Effector memory CD8-positive, alpha-beta T cell (primary cell): ENCODE results near the gene CTCFL.

Source experiments
- ATAC-seq: fragments of 150-1000 bp; cut with Tn5 transposase; replicated peaks from 2 replicates; pipeline ENCODE4 v1.10.0; 2021; ENCODE audit warnings: mild to moderate bottlenecking, moderate library complexity
- DNase-seq, 3 experiments: peaks; one replicate each; pipeline ENCODE4 v3.0.0; 2021
- H3K27ac Mint-ChIP-seq, 2 donors: one replicate each; pipeline ENCODE4 v1.8.0; 2022; ENCODE audit warnings: mild to moderate bottlenecking in 2 of 2, mixed read lengths in 2 of 2, moderate library complexity in 2 of 2
- H3K27me3 Mint-ChIP-seq, 2 donors: one replicate each; pipeline ENCODE4 v1.8.0; 2022; ENCODE audit warnings: mixed read lengths in 2 of 2
- H3K36me3 Mint-ChIP-seq: one replicate; pipeline ENCODE4 v1.8.0; 2022; ENCODE audit warnings: mild to moderate bottlenecking, moderate library complexity, mixed read lengths; ENCODE audit not compliant: insufficient read depth
- H3K4me1 Mint-ChIP-seq, 2 donors: one replicate each; pipeline ENCODE4 v1.8.0; 2022; ENCODE audit warnings: low read depth in 2 of 2, mixed read lengths in 2 of 2
- H3K4me3 Mint-ChIP-seq, 2 donors: one replicate each; pipeline ENCODE4 v1.8.0; 2022; ENCODE audit warnings: mild to moderate bottlenecking in 2 of 2, mixed read lengths in 2 of 2, moderate library complexity in 2 of 2
- H3K9me3 Mint-ChIP-seq, 2 donors: one replicate each; pipeline ENCODE4 v1.8.0; 2022; ENCODE audit warnings: mixed read lengths in 2 of 2

CTCFL gene

DNA sequence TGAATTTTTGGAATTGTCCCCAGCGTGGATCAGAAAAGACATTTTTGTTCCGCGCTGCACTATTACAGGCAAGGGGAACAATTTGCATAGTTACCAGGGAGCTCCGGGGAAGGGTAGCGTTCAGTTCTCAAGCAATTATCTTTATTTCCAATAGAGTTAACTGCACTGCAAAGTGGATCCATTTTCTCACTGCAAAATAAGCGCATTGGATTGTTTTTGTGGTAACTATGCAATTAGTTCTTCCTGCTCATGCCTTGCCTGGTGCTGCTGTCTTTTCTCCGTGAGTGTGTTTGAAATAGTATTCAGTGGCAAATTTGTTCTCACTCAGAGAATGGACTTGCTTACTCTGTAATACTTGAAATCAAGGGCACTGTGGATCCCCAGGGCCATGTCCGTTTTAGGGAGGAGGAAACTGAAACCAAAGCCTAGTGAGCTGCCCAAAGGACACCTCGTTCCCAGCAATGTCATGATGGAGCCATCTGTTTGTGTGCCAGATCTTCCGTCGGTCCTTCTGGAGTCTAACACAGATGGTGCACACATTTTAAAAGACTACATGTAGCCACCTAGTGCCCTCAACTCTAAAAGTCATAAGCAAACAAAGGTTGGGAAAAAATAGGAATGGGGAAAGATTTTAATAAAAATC, 28.6 kb upstream of the CTCFL start:
- peaks cover 36 to 80% of the 10 kb centered on the region in 2 donors for H3K27me3 Mint-ChIP-seq
- no peak for ATAC-seq
- H3K4me1 Mint-ChIP-seq, result no peaks in the 10 kb centered on the region
- H3K36me3 Mint-ChIP-seq, result no peaks in the 10 kb centered on the region
- no peak overlapping the region for H3K4me3 Mint-ChIP-seq
- H3K9me3 Mint-ChIP-seq, result no peaks in the 10 kb centered on the region
- no peak for DNase-seq
- H3K27ac Mint-ChIP-seq, result no peak overlapping the region

DNA sequence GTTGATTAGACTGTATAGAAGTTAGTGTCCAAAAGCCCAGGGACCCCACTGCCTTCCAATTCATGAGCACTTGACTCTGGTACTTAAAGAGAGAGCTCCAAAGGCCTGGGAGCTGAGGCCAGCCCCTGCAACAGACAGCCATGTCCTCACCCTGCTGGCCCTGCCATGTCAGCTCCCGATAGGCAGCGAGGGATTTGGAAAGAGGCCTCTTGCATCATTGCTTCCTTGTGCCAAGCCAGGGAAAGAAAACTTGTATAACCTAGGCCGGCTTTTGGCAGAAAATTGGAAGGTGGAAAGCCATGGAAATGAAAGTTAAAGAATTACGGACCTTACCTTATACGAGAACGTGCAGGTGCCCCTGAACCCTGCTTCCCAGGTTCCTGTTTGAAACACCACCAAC, 27.5 kb upstream of the CTCFL start:
- Mint-ChIP-seq H3K27me3 (peaks cover 32 to 80% of the 10 kb centered on the region in 2 donors), H3K27ac (no peak overlapping the region), H3K9me3 (no peaks in the 10 kb centered on the region)

GRCh38 chr20:57548177-57549058, 23.5 kb upstream of the CTCFL start:
- Mint-ChIP-seq H3K4me3 (no peak overlapping the region), H3K27me3 (peaks cover 44 to 67% of the 10 kb centered on the region in 2 donors), H3K4me1 (no peaks in the 10 kb centered on the region), H3K9me3 (no peaks in the 10 kb centered on the region), H3K36me3 (no peaks in the 10 kb centered on the region), H3K27ac (no peak overlapping the region)
- ATAC-seq, result no peak
- DNase-seq, result no peak

More for the DNA sequence above, 27.5 kb upstream of the CTCFL start:
- H3K36me3 Mint-ChIP-seq, result no peaks in the 10 kb centered on the region
- DNase-seq (no peak), ATAC-seq (no peak)
- H3K4me1 Mint-ChIP-seq, result no peaks in the 10 kb centered on the region
- H3K4me3 Mint-ChIP-seq, result no peak overlapping the region

GRCh38 chr20:57546956-57547649, 22.2 kb upstream of the CTCFL start:
- DNase-seq (no peak), ATAC-seq (no peak)
- no peaks in the 10 kb centered on the region for H3K36me3 Mint-ChIP-seq
- no peaks in the 10 kb centered on the region for H3K9me3 Mint-ChIP-seq
- H3K27me3 Mint-ChIP-seq, result peaks cover 44 to 63% of the 10 kb centered on the region in 2 donors
- no peaks in the 10 kb centered on the region for H3K4me1 Mint-ChIP-seq
- H3K4me3 Mint-ChIP-seq, result no peak overlapping the region
- no peak overlapping the region for H3K27ac Mint-ChIP-seq

DNA sequence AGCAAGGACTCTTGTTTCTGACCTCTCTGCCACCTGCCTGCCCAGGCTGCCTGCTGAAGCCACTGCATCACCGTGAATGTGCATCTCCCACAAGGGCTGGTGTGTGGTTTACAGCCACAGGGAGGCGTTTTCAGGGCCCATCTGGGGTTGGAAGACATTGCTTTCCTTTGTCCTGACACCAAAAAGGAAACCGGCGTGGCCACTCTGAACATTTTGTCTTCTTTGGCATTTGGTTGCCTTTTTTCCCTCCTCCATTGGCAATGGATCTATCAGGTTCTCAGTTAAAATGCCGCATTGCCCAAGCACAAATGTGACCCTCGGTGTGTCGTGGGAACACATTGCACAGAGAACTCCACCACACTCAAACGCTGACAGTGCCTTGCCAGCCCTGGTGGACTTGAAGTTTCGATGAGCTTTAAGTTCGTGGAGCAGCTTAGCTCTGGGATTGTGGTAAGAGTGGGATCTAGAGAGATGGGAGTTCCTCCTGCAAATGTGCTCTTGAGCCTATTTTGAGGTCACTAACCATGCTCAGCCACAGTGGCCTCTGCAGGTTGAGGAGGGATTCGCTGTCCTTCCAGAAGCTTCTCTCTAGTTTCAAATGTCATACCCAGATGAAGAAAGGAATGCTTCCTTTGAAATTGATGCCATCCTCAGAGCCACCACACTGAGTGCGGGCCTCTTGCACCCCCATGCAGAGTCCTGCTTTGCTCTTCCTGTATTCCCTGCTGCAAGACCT, 21.2 kb upstream of the CTCFL start:
- ATAC-seq (no peak), DNase-seq (no peak)
- no peaks in the 10 kb centered on the region for H3K36me3 Mint-ChIP-seq
- no peaks in the 10 kb centered on the region for H3K9me3 Mint-ChIP-seq
- H3K4me3 Mint-ChIP-seq, result no peak overlapping the region
- H3K4me1 Mint-ChIP-seq, result no peaks in the 10 kb centered on the region
- H3K27ac Mint-ChIP-seq, result no peak overlapping the region
- peaks cover 48 to 63% of the 10 kb centered on the region in 2 donors for H3K27me3 Mint-ChIP-seq

- Mint-ChIP-seq H3K27me3 (peaks cover 54 to 68% of the 10 kb centered on the region in 2 donors), H3K4me3 (no peak overlapping the region), H3K9me3 (no peaks in the 10 kb centered on the region), H3K4me1 (no peaks in the 10 kb centered on the region), H3K27ac (no peak overlapping the region), H3K36me3 (no peaks in the 10 kb centered on the region)
- ATAC-seq (no peak), DNase-seq (no peak)
These were observed 20.1 kb upstream of the CTCFL start for GRCh38 chr20:57544838-57545564.

DNA sequence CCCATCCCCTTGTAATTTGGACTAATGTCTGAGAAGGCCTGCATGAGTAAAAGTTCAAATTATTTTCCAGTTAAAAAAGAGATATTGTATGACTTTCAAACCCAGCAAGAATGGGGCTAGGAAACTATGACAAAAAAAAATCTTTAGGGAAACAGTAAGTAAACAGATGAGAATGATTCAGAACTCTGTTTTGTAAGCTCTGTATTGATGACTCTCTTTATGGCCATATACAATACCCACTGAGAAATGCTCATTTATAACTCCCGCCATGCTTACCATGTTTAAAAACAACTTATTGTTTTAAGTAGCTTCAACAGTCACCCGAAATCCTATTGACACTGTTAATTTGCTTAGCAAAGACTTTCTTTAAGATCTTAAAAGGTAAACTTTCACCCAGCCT, 18.8 kb upstream of the CTCFL start:
- no peaks in the 10 kb centered on the region for H3K4me1 Mint-ChIP-seq
- H3K36me3 Mint-ChIP-seq, result no peaks in the 10 kb centered on the region
- DNase-seq (no peak), ATAC-seq (no peak)
- H3K4me3 Mint-ChIP-seq, result no peak overlapping the region
- H3K27ac Mint-ChIP-seq, result no peak overlapping the region
- H3K9me3 Mint-ChIP-seq, result peaks cover 0 to 7% of the 10 kb centered on the region in 2 donors
- H3K27me3 Mint-ChIP-seq, result peaks cover 55 to 68% of the 10 kb centered on the region in 2 donors

DNA sequence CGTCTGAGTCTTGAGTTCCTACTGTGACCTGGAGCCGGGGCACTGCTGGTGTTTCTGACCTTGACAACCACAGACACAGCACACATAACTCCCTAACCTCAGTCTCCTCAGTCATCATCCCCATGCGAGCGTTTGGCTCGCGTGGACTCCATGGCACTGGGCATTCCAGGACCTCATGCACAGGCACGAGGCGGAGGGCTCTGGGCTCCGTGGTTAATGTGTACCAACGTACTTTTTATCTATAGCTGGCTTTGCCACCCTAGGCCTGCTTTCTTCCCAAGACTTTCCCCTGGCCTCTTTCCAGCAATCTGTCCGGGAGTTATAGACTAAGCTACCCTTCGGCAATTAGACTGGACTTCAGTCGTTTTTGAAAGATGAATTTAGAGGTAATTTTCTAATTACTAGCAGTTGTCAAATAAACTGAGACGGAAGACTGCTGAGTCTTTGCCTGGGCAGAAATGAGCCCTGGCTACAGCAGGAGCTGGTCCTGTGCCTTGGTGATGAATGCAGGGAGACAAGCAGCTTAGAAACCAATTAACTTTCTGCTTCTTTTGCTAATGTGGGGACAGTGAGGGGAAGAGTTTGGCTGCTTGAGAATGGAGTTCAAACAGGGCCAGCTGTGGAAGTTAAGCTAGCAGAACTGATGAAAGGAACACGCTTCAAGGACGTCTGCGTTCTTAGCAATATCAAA, 16.1 kb upstream of the CTCFL start:
- no peak overlapping the region for H3K27ac Mint-ChIP-seq
- H3K36me3 Mint-ChIP-seq, result no peaks in the 10 kb centered on the region
- H3K9me3 Mint-ChIP-seq, result peaks cover 0 to 7% of the 10 kb centered on the region in 2 donors
- H3K4me3 Mint-ChIP-seq, result no peak overlapping the region
- DNase-seq, result no peak
- ATAC-seq, result no peak
- no peaks in the 10 kb centered on the region for H3K4me1 Mint-ChIP-seq
- H3K27me3 Mint-ChIP-seq, result peaks cover 64 to 68% of the 10 kb centered on the region in 2 donors

DNA sequence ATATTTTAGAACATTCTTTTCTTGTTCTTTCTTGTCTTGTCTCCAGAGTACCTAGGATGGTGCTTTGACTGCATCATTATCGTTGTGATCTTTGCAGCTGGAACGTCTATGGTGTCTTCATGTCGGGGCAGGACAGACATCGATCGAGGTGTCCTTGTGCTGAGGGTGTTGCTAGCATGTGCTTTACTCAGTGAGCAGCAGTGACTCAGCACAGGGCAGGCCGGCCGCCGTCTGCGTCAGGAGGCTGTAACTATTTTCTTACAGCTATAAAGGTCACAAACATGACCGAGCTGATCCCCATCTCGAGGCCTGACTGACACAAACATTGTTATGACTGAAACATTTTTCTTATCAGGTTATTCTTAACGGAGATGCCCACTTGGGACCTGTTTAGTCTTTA, 14.9 kb upstream of the CTCFL start:
- ATAC-seq (no peak), DNase-seq (no peak)
- no peak overlapping the region for H3K4me3 Mint-ChIP-seq
- H3K27me3 Mint-ChIP-seq, result peaks cover 68 to 72% of the 10 kb centered on the region in 2 donors
- H3K27ac Mint-ChIP-seq, result no peak overlapping the region
- no peaks in the 10 kb centered on the region for H3K4me1 Mint-ChIP-seq
- H3K36me3 Mint-ChIP-seq, result no peaks in the 10 kb centered on the region
- peaks cover 0 to 7% of the 10 kb centered on the region in 2 donors for H3K9me3 Mint-ChIP-seq

- Mint-ChIP-seq H3K27me3 (peaks cover 73 to 82% of the 10 kb centered on the region in 2 donors), H3K36me3 (no peaks in the 10 kb centered on the region), H3K4me3 (no peak overlapping the region), H3K4me1 (no peaks in the 10 kb centered on the region), H3K9me3 (peaks cover 0 to 7% of the 10 kb centered on the region in 2 donors), H3K27ac (no peak overlapping the region)
- ATAC-seq (no peak), DNase-seq (no peak)
These were observed 12.9 kb upstream of the CTCFL start for GRCh38 chr20:57537822-57538221.

- no peak for DNase-seq
- H3K36me3 Mint-ChIP-seq, result no peaks in the 10 kb centered on the region
- no peak overlapping the region for H3K27ac Mint-ChIP-seq
- no peak for ATAC-seq
- H3K4me3 Mint-ChIP-seq, result no peak overlapping the region
- H3K27me3 Mint-ChIP-seq, result peaks cover 70 to 86% of the 10 kb centered on the region in 2 donors
- no peaks in the 10 kb centered on the region for H3K4me1 Mint-ChIP-seq
- H3K9me3 Mint-ChIP-seq, result peaks cover 0 to 7% of the 10 kb centered on the region in 2 donors
These were observed 12.1 kb upstream of the CTCFL start for GRCh38 chr20:57536771-57537724.
